ENCODE data around the gene TBC1D22A. TPM values are rescaled to one million over a fixed set of nuclear protein-coding genes. Genes with fewer than 3 reads are reported as not detected.
A peak's percentile ranks its signal among the peaks of the same experiment; 100 is the strongest.

The TBC1D22A gene
- total RNA-seq, 1 donor from 2014 or later = 18.9 TPM

GRCh38 chr22:46925818-46926217 lies 163.4 kb downstream of the TBC1D22A start:
- H3K4me3 Mint-ChIP-seq (ENCODE audit: unreplicated experiment) = no peak overlapping the region
- H3K27ac Mint-ChIP-seq (ENCODE audit: unreplicated experiment) = no peak overlapping the region
- H3K36me3 Mint-ChIP-seq (ENCODE audit: low read depth) = peaks cover 16% of the 10 kb centered on the region
- TF ChIP-seq, protein P1, sequence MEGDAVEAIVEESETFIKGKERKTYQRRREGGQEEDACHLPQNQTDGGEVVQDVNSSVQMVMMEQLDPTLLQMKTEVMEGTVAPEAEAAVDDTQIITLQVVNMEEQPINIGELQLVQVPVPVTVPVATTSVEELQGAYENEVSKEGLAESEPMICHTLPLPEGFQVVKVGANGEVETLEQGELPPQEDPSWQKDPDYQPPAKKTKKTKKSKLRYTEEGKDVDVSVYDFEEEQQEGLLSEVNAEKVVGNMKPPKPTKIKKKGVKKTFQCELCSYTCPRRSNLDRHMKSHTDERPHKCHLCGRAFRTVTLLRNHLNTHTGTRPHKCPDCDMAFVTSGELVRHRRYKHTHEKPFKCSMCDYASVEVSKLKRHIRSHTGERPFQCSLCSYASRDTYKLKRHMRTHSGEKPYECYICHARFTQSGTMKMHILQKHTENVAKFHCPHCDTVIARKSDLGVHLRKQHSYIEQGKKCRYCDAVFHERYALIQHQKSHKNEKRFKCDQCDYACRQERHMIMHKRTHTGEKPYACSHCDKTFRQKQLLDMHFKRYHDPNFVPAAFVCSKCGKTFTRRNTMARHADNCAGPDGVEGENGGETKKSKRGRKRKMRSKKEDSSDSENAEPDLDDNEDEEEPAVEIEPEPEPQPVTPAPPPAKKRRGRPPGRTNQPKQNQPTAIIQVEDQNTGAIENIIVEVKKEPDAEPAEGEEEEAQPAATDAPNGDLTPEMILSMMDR (IDR thresholded peaks at IDR 0.05) = no peak
- no peaks in the 10 kb centered on the region for H3K4me1 Mint-ChIP-seq (ENCODE audit: low read depth)
- no peaks in the 10 kb centered on the region for H3K27me3 Mint-ChIP-seq (ENCODE audit: low read depth)
- peaks cover 18% of the 10 kb centered on the region for H3K9me3 Mint-ChIP-seq (ENCODE audit: low read depth)
- no peak for DNase-seq (ENCODE audit: low spot score)

DNA sequence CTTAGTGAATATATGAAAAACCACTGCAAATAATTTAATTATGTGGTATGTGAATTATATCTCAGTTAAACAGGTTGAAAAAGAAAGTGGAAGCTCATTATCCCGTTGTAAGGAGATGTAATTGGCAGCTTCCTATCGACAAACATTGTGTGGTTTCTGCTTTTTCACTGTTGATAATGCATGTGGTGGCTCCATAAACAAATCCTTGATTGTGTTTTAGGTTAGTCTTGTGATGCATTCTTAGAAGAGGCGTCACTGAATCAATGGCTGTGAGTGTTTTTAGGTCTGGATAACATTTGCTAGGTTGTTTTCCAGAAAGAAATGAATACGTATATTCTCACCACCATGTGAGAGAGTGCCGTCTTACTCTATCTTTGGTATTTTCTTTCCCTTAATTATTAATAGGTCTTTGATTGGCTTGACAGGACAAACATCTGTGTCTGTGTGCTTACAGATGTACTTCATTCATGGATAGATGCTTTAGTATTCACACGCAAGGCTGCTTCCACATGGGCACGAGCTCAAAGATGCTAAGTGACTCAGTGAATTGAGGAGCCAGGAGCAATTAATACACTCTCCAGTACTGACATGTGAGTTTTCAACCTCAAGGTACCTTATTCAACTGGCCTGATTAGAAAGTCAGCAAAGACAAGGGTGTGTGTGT lies 166.7 kb downstream of the TBC1D22A start:
- no peak overlapping the region for H3K27ac Mint-ChIP-seq (ENCODE audit: unreplicated experiment)
- TF ChIP-seq, protein P1 (IDR thresholded peaks at IDR 0.05) = no peak
- H3K27me3 Mint-ChIP-seq (ENCODE audit: low read depth) = no peaks in the 10 kb centered on the region
- peaks cover 5% of the 10 kb centered on the region for H3K9me3 Mint-ChIP-seq (ENCODE audit: low read depth)
- no peak overlapping the region for H3K4me3 Mint-ChIP-seq (ENCODE audit: unreplicated experiment)
- peaks cover 6% of the 10 kb centered on the region for H3K36me3 Mint-ChIP-seq (ENCODE audit: low read depth)
- DNase-seq (ENCODE audit: low spot score) = no peak
- peaks cover 10% of the 10 kb centered on the region for H3K4me1 Mint-ChIP-seq (ENCODE audit: low read depth)

GRCh38 chr22:46929710-46930204 lies 167.3 kb downstream of the TBC1D22A start:
- Mint-ChIP-seq H3K27me3 (ENCODE audit: low read depth) (no peaks in the 10 kb centered on the region), H3K4me1 (ENCODE audit: low read depth) (peaks cover 15% of the 10 kb centered on the region), H3K27ac (ENCODE audit: unreplicated experiment) (no peak overlapping the region), H3K9me3 (ENCODE audit: low read depth) (peaks cover 5% of the 10 kb centered on the region), H3K36me3 (ENCODE audit: low read depth) (peaks cover 6% of the 10 kb centered on the region), H3K4me3 (ENCODE audit: unreplicated experiment) (no peak overlapping the region)
- TF ChIP-seq, protein P1 (IDR thresholded peaks at IDR 0.05) = no peak
- no peak for DNase-seq (ENCODE audit: low spot score)

DNA sequence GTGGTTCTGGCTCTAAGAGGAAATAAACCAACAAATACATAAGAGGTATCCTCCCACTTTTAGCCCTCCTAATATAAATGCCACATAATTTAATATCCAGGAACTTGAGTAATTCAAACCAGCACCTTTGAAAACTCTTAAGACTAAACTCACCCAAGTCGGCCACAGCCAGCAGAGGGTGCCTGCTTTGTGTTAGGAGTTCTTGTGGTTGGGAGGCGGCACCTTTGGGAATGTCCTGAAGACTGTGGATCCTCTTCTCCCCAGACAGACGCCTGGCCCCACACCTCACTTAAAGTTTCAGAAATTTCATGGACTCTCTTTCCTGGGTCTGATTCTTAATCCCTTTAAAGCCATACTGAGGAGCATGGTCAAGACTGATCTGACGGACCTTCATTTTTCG lies 169.0 kb downstream of the TBC1D22A start:
- no peak overlapping the region for H3K27ac Mint-ChIP-seq (ENCODE audit: unreplicated experiment)

GRCh38 chr22:46931881-46932280 lies 169.4 kb downstream of the TBC1D22A start:
- Mint-ChIP-seq H3K36me3 (ENCODE audit: low read depth) (peaks cover 6% of the 10 kb centered on the region), H3K4me3 (ENCODE audit: unreplicated experiment) (no peak overlapping the region), H3K27ac (ENCODE audit: unreplicated experiment) (no peak overlapping the region), H3K9me3 (ENCODE audit: low read depth) (peaks cover 5% of the 10 kb centered on the region), H3K27me3 (ENCODE audit: low read depth) (no peaks in the 10 kb centered on the region), H3K4me1 (ENCODE audit: low read depth) (peaks cover 30% of the 10 kb centered on the region)
- no peak for DNase-seq (ENCODE audit: low spot score)
- TF ChIP-seq, protein P1 (IDR thresholded peaks at IDR 0.05) = no peak

More for the DNA sequence above, 169.0 kb downstream of the TBC1D22A start:
- no peak overlapping the region for H3K4me3 Mint-ChIP-seq (ENCODE audit: unreplicated experiment)
- no peaks in the 10 kb centered on the region for H3K27me3 Mint-ChIP-seq (ENCODE audit: low read depth)
- no peak for DNase-seq (ENCODE audit: low spot score)
- TF ChIP-seq, protein P1 (IDR thresholded peaks at IDR 0.05) = peak; percentile 43
- peaks cover 5% of the 10 kb centered on the region for H3K9me3 Mint-ChIP-seq (ENCODE audit: low read depth)
- H3K4me1 Mint-ChIP-seq (ENCODE audit: low read depth) = peaks cover 29% of the 10 kb centered on the region
- H3K36me3 Mint-ChIP-seq (ENCODE audit: low read depth) = peaks cover 6% of the 10 kb centered on the region
